GM15510 (cell line): ENCODE data around the gene SAMD5.

ENCODE experiments used
- POLR2A ChIP-seq: IDR thresholded peaks from 3 replicates; pipeline ENCODE4 v1.6.1; 2011; ENCODE audit warnings: borderline replicate concordance; ENCODE audit not compliant: insufficient read length; ENCODE audit errors: extremely low read depth

Gene SAMD5

GRCh38 chr6:147508042-147508865 lies at the start of gene SAMD5:
Gene SAMD5, plus strand, starts transcription at chr6:147508690. Its CDS starts 239 bp downstream, at chr6:147508929.
- no peak for TF ChIP-seq POLR2A

GRCh38 chr6:147459780-147460179 lies 48.7 kb upstream of the SAMD5 start:
- TF ChIP-seq POLR2A = no peak

GRCh38 chr6:147463651-147464050 lies 44.8 kb upstream of the SAMD5 start:
- no peak for TF ChIP-seq POLR2A

- TF ChIP-seq POLR2A = no peak
Measured at GRCh38 chr6:147467428-147467827, 41.1 kb upstream of the SAMD5 start.

GRCh38 chr6:147467886-147468285 lies 40.6 kb upstream of the SAMD5 start:
- no peak for TF ChIP-seq POLR2A

GRCh38 chr6:147468634-147469033 lies 39.9 kb upstream of the SAMD5 start:
- no peak for TF ChIP-seq POLR2A

- no peak for TF ChIP-seq POLR2A
Measured at GRCh38 chr6:147479857-147480256, 28.6 kb upstream of the SAMD5 start.

- TF ChIP-seq POLR2A = no peak
Measured at GRCh38 chr6:147486683-147487082, 21.8 kb upstream of the SAMD5 start.

GRCh38 chr6:147497472-147497871 lies 11.0 kb upstream of the SAMD5 start:
- TF ChIP-seq POLR2A = no peak

GRCh38 chr6:147503587-147503986 lies 4.9 kb upstream of the SAMD5 start:
- no peak for TF ChIP-seq POLR2A

GRCh38 chr6:147504848-147505247 lies 3.6 kb upstream of the SAMD5 start:
- no peak for TF ChIP-seq POLR2A

- TF ChIP-seq POLR2A = no peak
Measured at GRCh38 chr6:147506704-147507114, 1.8 kb upstream of the SAMD5 start.

- TF ChIP-seq POLR2A = no peak
Measured at GRCh38 chr6:147507162-147508041, 1.1 kb upstream of the SAMD5 start.

- TF ChIP-seq POLR2A = no peak
Measured at GRCh38 chr6:147508866-147509608, 547 bp downstream of the SAMD5 start.

- TF ChIP-seq POLR2A = no peak
Measured at GRCh38 chr6:147509891-147510290, 1.4 kb downstream of the SAMD5 start.

GRCh38 chr6:147510929-147511590 lies 2.6 kb downstream of the SAMD5 start:
- TF ChIP-seq POLR2A = no peak
